Common myeloid progenitor, CD34-positive (primary cell): ENCODE data around the gene EHD3.

Source experiments
- CTCF ChIA-PET: fragments of 350-600 bp; sonication (Branson Sonifier 250); formaldehyde crosslinking; loops from one replicate; lab custom pipeline; 2021; ENCODE audit warnings: antibody characterized with exemption; lab: Charles Lee
- POLR2A ChIA-PET: fragments of 350-600 bp; sonication (Branson Sonifier 250); formaldehyde crosslinking; loops from one replicate; lab custom pipeline; 2021; ENCODE audit warnings: antibody characterized with exemption; lab: Charles Lee
- DNase-seq, 3 donors: peaks; one replicate each; pipeline versions ENCODE4 v3.0.0 to v3.0.0-alpha.2; 2013
- H3K27ac ChIP-seq, 2 experiments: 1 replicate in 1 of 2; 2 replicates in 1 of 2; pipeline ENCODE4 v1.7.0; 2013; ENCODE audit warnings: inconsistent platforms in 2 of 2, low read length in 2 of 2, mild to moderate bottlenecking in 2 of 2, low read depth in 1 of 2, moderate library complexity in 1 of 2; ENCODE audit not compliant: severe bottlenecking in 2 of 2, insufficient read depth in 1 of 2, poor library complexity in 1 of 2
- H3K27me3 ChIP-seq, 5 experiments: replicated peaks in 2 of 5; 1 replicate in 3 of 5; 2 replicates in 2 of 5; pipeline versions ENCODE4 v1.6.1 to v1.7.0; 2013; ENCODE audit warnings: low read length in 4 of 5, mild to moderate bottlenecking in 2 of 5, moderate library complexity in 2 of 5, inconsistent platforms in 1 of 5; ENCODE audit not compliant: insufficient read depth in 5 of 5, control insufficient read depth in 4 of 5
- H3K36me3 ChIP-seq, 4 experiments: 1 replicate in 2 of 4; 2 replicates in 2 of 4; pipeline versions ENCODE4 v1.6.1 to v1.7.0; 2013; ENCODE audit warnings: low read length in 3 of 4, control low read depth in 1 of 4, mild to moderate bottlenecking in 1 of 4; ENCODE audit not compliant: control insufficient read depth in 4 of 4, insufficient read depth in 4 of 4
- H3K4me1 ChIP-seq, 4 experiments: 1 replicate in 3 of 4; 2 replicates in 1 of 4; pipeline versions ENCODE4 v1.6.1 to v1.7.1; 2013; ENCODE audit warnings: low read length in 3 of 4, mild to moderate bottlenecking in 3 of 4, control low read depth in 1 of 4, inconsistent platforms in 1 of 4, moderate library complexity in 1 of 4; ENCODE audit not compliant: control insufficient read depth in 4 of 4, insufficient read depth in 4 of 4; ENCODE audit errors: control extremely low read depth in 1 of 4
- H3K4me3 ChIP-seq, 7 experiments: 1 replicate in 4 of 7; 2 replicates in 3 of 7; pipeline versions ENCODE4 v1.5.1 to v1.7.0; 2013; ENCODE audit warnings: mild to moderate bottlenecking in 7 of 7, low read length in 6 of 7, moderate library complexity in 6 of 7, inconsistent platforms in 2 of 7, low read depth in 2 of 7, control low read depth in 1 of 7; ENCODE audit not compliant: insufficient read depth in 4 of 7, control insufficient read depth in 1 of 7; ENCODE audit errors: extremely low read depth in 1 of 7
- H3K9me3 ChIP-seq, 5 experiments: 1 replicate in 4 of 5; 2 replicates in 1 of 5; pipeline versions ENCODE4 v1.6.1 to v1.7.1; 2013; ENCODE audit warnings: low read length in 4 of 5, mild to moderate bottlenecking in 2 of 5, inconsistent platforms in 1 of 5, low read depth in 1 of 5, moderate library complexity in 1 of 5; ENCODE audit not compliant: control insufficient read depth in 4 of 5, insufficient read depth in 2 of 5; ENCODE audit errors: control extremely low read depth in 1 of 5
- WGBS: methylation state at CpG from one replicate; pipeline ENCODE4 v1.1.5; 2013; ENCODE audit not compliant: insufficient coverage; 5-methylcytosine and 5-hydroxymethylcytosine counted together

EHD3 gene

GRCh38 chr2:31253356-31254131 lies 19.6 kb downstream of the EHD3 start:
- POLR2A ChIA-PET: interaction anchor here (0.6 kb wide), 1 partner anchor 10 kb away, joined by 3 read pairs; no protein-coding TSS in a partner anchor
- WGBS: 93% methylated on average over 10 of the region's 13 CpGs
- H3K27ac ChIP-seq: no peak overlapping the region

GRCh38 chr2:31254237-31255203 lies 20.6 kb downstream of the EHD3 start:
- no peak overlapping the region for H3K4me3 ChIP-seq
- 98% methylated on average over 16 of the region's 19 CpGs for WGBS

More at GRCh38 chr2:31253356-31254131, 19.6 kb downstream of the EHD3 start:
- no peak for DNase-seq
- no peaks in the 10 kb centered on the region for H3K27me3 ChIP-seq
- H3K4me1 ChIP-seq: no peaks in the 10 kb centered on the region
- CTCF ChIA-PET: no interaction called here
- no peak overlapping the region for H3K4me3 ChIP-seq
- no peaks in the 10 kb centered on the region for H3K9me3 ChIP-seq
- H3K36me3 ChIP-seq: peaks cover 0 to 16% (median 4%) of the 10 kb centered on the region in 4 experiments

GRCh38 chr2:31255911-31256571 lies 22.1 kb downstream of the EHD3 start:
- CTCF ChIA-PET: interaction anchor here (1.1 to 1.7 kb wide), 3 partner anchors 21 to 77 kb away, joined by 3 read pairs; no protein-coding TSS in a partner anchor
- WGBS: 100% methylated on average over 9 of the region's 11 CpGs

More at GRCh38 chr2:31254237-31255203, 20.6 kb downstream of the EHD3 start:
- no peak for DNase-seq
- ChIA-PET POLR2A (interaction anchor here (0.5 kb wide), 1 partner anchor 36 kb away, joined by 3 read pairs; no protein-coding TSS in a partner anchor), CTCF (interaction anchor here (1.7 kb wide), 1 partner anchor 20 kb away, joined by 3 read pairs; no protein-coding TSS in a partner anchor)
- Histone ChIP-seq H3K27ac (no peak overlapping the region), H3K36me3 (peaks cover 0 to 12% (median 4%) of the 10 kb centered on the region in 4 experiments), H3K27me3 (no peaks in the 10 kb centered on the region), H3K9me3 (no peaks in the 10 kb centered on the region), H3K4me1 (no peaks in the 10 kb centered on the region)

GRCh38 chr2:31256611-31257382 lies 22.8 kb downstream of the EHD3 start:
- no peaks in the 10 kb centered on the region for H3K9me3 ChIP-seq
- H3K27me3 ChIP-seq: no peaks in the 10 kb centered on the region
- no peak overlapping the region for H3K4me3 ChIP-seq
- H3K4me1 ChIP-seq: no peaks in the 10 kb centered on the region
- 89% methylated on average over 3 of the region's 4 CpGs for WGBS
- H3K36me3 ChIP-seq: peaks cover 0 to 19% (median 7%) of the 10 kb centered on the region in 4 experiments
- ChIA-PET CTCF (interaction anchor here (1.1 to 1.3 kb wide), 2 partner anchors 28 to 76 kb away, joined by 3 read pairs; no protein-coding TSS in a partner anchor), POLR2A (no interaction called here)
- DNase-seq: no peak
- no peak overlapping the region for H3K27ac ChIP-seq

More at GRCh38 chr2:31255911-31256571, 22.1 kb downstream of the EHD3 start:
- Histone ChIP-seq H3K9me3 (no peaks in the 10 kb centered on the region), H3K4me1 (no peaks in the 10 kb centered on the region), H3K27ac (no peak overlapping the region), H3K27me3 (no peaks in the 10 kb centered on the region), H3K36me3 (peaks cover 0 to 14% (median 6%) of the 10 kb centered on the region in 4 experiments), H3K4me3 (no peak overlapping the region)
- no peak for DNase-seq
- POLR2A ChIA-PET: no interaction called here

- Histone ChIP-seq H3K27me3 (no peaks in the 10 kb centered on the region), H3K9me3 (no peaks in the 10 kb centered on the region), H3K36me3 (peaks cover 0 to 21% (median 9%) of the 10 kb centered on the region in 4 experiments), H3K4me3 (no peak overlapping the region), H3K27ac (no peak overlapping the region), H3K4me1 (no peaks in the 10 kb centered on the region)
- DNase-seq: no peak
- CTCF ChIA-PET: interaction anchor here (1.0 to 1.3 kb wide), 2 partner anchors 12 to 98 kb away, joined by 3 read pairs; no protein-coding TSS in a partner anchor
- 93% methylated on average over 3 of the region's 5 CpGs for WGBS
- POLR2A ChIA-PET: no interaction called here
Measured at GRCh38 chr2:31258351-31258750, 24.4 kb downstream of the EHD3 start.

GRCh38 chr2:31259075-31259474 lies 25.1 kb downstream of the EHD3 start:
- no peak overlapping the region for H3K27ac ChIP-seq
- H3K27me3 ChIP-seq: no peaks in the 10 kb centered on the region
- no peak overlapping the region for H3K4me3 ChIP-seq
- no peak for DNase-seq
- H3K36me3 ChIP-seq: peaks cover 0 to 21% (median 11%) of the 10 kb centered on the region in 4 experiments
- H3K4me1 ChIP-seq: no peaks in the 10 kb centered on the region
- H3K9me3 ChIP-seq: no peaks in the 10 kb centered on the region
- CTCF ChIA-PET: interaction anchor here (1.3 kb wide), 1 partner anchor 13 kb away, joined by 3 read pairs; no protein-coding TSS in a partner anchor
- POLR2A ChIA-PET: no interaction called here
- 100% methylated on average over 2 of the region's 3 CpGs for WGBS
